GM23248 (cell line): ENCODE measurements around the gene SERPINB2. TPM values are rescaled to one million over a fixed set of nuclear protein-coding genes. Genes with fewer than 3 reads are reported as not detected.

Experiments used
- DNase-seq: peaks from one replicate; pipeline ENCODE4 v3.0.0-alpha.2; 2015
- H2AFZ ChIP-seq: fragments of 200-600 bp; sonication (generic); 2 replicates; pipeline ENCODE4 v1.6.1; 2016; ENCODE audit warnings: antibody characterized with exemption
- H3F3A ChIP-seq: fragments of 200-600 bp; sonication (generic); 2 replicates; pipeline ENCODE4 v1.6.1; 2016; ENCODE audit warnings: mild to moderate bottlenecking, antibody characterized with exemption, mixed run types; ENCODE audit not compliant: insufficient read depth
- H3K27ac ChIP-seq: fragments of 200-600 bp; sonication (generic); 2 replicates; pipeline ENCODE4 v1.5.1; 2016; ENCODE audit warnings: mild to moderate bottlenecking
- H3K27me3 ChIP-seq: fragments of 200-600 bp; sonication (generic); replicated peaks from 2 replicates; pipeline ENCODE4 v1.6.1; 2016; ENCODE audit warnings: mild to moderate bottlenecking; ENCODE audit not compliant: insufficient read depth
- H3K36me3 ChIP-seq: fragments of 200-600 bp; sonication (generic); 2 replicates; pipeline ENCODE4 v1.6.1; 2016; ENCODE audit warnings: low read depth, mild to moderate bottlenecking
- H3K4me1 ChIP-seq: fragments of 200-600 bp; sonication (generic); 2 replicates; pipeline ENCODE4 v1.6.1; 2016; ENCODE audit warnings: mild to moderate bottlenecking; ENCODE audit not compliant: insufficient read depth
- H3K4me2 ChIP-seq: fragments of 200-600 bp; sonication (generic); one replicate; pipeline ENCODE4 v1.6.1; 2016; ENCODE audit warnings: mild to moderate bottlenecking; ENCODE audit not compliant: unreplicated experiment
- H3K4me3 ChIP-seq: fragments of 200-600 bp; sonication (generic); 2 replicates; pipeline ENCODE4 v1.5.1; 2016; ENCODE audit warnings: mild to moderate bottlenecking
- H3K79me2 ChIP-seq: fragments of 200-600 bp; sonication (generic); 2 replicates; pipeline ENCODE4 v1.6.1; 2016; ENCODE audit warnings: mild to moderate bottlenecking; ENCODE audit not compliant: insufficient read depth
- H3K9ac ChIP-seq: fragments of 200-600 bp; sonication (generic); 2 replicates; pipeline ENCODE4 v1.6.1; 2016; ENCODE audit warnings: mild to moderate bottlenecking
- H3K9me2 ChIP-seq: fragments of 200-600 bp; sonication (generic); 2 replicates; pipeline ENCODE4 v1.6.1; 2016; ENCODE audit warnings: mixed run types, mild to moderate bottlenecking, moderate library complexity; ENCODE audit not compliant: insufficient read depth
- H3K9me3 ChIP-seq: fragments of 200-600 bp; sonication (generic); one replicate; pipeline ENCODE4 v1.6.1; 2017; ENCODE audit warnings: low read depth
- H4K20me1 ChIP-seq: fragments of 200-600 bp; sonication (generic); 2 replicates; pipeline ENCODE4 v1.6.0; 2016; ENCODE audit not compliant: insufficient read depth
- EZH2 ChIP-seq: fragments of 200-600 bp; sonication (generic); IDR thresholded peaks from 2 replicates; pipeline ENCODE4 v1.6.1; 2018; ENCODE audit warnings: antibody characterized with exemption, mild to moderate bottlenecking; ENCODE audit not compliant: insufficient read depth, poor library complexity, severe bottlenecking
- EZH2phosphoT487 ChIP-seq: fragments of 200-600 bp; sonication (generic); IDR thresholded peaks from 2 replicates; pipeline ENCODE4 v1.6.1; 2018; ENCODE audit warnings: antibody characterized with exemption, moderate library complexity, mild to moderate bottlenecking, low read depth; ENCODE audit not compliant: insufficient read depth
- WGBS, 2 experiments: methylation state at CpG; one replicate each; pipeline ENCODE4 v1.1.6; 2015 to 2017; ENCODE audit warnings: low lambda C conversion rate in 2 of 2, low coverage in 1 of 2; ENCODE audit errors: missing lambda C conversion rate in 2 of 2; 5-methylcytosine and 5-hydroxymethylcytosine counted together
- in situ Hi-C: fragments of 300-500 bp; cut with MboI; formaldehyde crosslinking; loops from 2 replicates; pipeline ENCODE4 v1.15.0; 2020
- polyA plus RNA-seq: library from polyadenylated mRNA; unstranded; fragments of >200 nt; fragmentation: Nextera tagmentation; extraction: Ambion mirVana; gene quantifications from 2 replicates; pipeline ENCODE4 v1.2.1, GENCODE V29; 2016
- total RNA-seq: library from RNA; depleted of rRNA; stranded (reverse); fragments of >200 nt; shearing (Covaris generic); gene quantifications from 2 replicates; pipeline ENCODE4 v1.2.3, GENCODE V29; 2014

SERPINB2 gene
- total and polyA plus RNA-seq, 2 experiments from 2014 or later, result 6.1 to 10.7 TPM

DNA sequence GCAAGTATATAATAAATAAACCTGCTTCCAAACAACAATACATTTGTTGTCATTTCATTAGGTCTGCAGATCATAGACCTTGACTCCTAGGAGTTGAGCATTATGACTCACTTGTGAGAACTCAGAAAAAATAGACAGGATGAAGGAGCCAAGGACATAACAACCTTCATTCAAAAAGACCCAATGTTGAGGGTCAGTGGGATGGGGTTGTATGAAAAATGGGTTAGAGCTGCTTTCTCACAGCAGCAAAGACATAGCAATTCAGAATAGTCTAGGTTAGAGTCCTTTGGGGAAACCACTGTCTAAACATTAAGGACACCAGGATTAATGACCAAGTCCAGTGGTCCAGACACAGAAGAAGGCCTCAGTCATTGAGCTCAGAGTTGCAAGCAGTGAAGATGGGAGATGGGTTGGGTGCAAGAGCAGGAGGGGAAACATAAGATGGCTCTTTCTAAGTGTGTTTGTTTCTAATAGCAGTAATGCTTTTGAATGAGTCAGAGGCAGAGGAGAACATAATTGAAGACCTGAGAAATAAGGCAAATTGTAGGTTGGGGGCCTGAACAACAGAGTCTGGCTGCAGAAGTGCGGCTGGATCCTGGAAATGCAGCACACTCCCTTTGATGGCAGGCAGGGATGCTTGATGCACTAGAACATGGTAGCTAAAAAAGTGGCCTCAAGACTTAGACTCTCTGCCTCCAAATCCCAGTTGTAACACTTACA lies 16.5 kb downstream of the SERPINB2 start:
- H3K27ac ChIP-seq, result no peak overlapping the region
- H3K4me1 ChIP-seq, result no peaks in the 10 kb centered on the region
- no peak overlapping the region for H3K4me3 ChIP-seq
- no peaks in the 10 kb centered on the region for H3K9me3 ChIP-seq
- DNase-seq, result no peak
- H3K79me2 ChIP-seq, result no peaks in the 10 kb centered on the region
- H3K9me2 ChIP-seq, result no peaks in the 10 kb centered on the region
- no peaks in the 10 kb centered on the region for H3K27me3 ChIP-seq
- in situ Hi-C loops, result no loop called here
- no peaks in the 10 kb centered on the region for H3F3A ChIP-seq
- no peak overlapping the region for H3K4me2 ChIP-seq
- no peaks in the 10 kb centered on the region for H4K20me1 ChIP-seq
- H3K9ac ChIP-seq, result no peak overlapping the region
- WGBS, 2 experiments, result 95 to 100% methylated on average over 1 of the region's 1 CpG
- H2AFZ ChIP-seq, result no peak overlapping the region
- H3K36me3 ChIP-seq, result no peaks in the 10 kb centered on the region
- TF ChIP-seq EZH2phosphoT487 (no peak), EZH2 (no peak)

DNA sequence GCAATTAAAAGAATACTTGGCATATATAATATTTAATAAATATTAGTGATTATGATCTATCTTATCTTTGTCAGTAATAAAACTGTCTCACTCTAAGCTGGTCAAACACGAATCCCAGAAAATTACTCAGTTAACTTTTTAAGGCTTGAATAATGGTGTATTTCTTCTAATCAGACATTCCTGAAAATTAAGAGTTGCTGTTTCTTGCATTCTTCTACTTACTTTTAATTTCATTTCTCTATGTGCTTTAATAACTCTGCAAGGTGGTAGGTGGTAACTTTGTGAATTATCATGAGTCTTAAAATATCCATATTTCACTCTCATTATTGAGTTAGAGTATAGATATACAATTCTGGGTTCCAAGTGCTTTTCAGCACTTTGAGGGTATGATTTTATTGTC lies 17.2 kb downstream of the SERPINB2 start:
- H3K9me2 ChIP-seq, result no peaks in the 10 kb centered on the region
- no peaks in the 10 kb centered on the region for H3K27me3 ChIP-seq
- no peaks in the 10 kb centered on the region for H3K4me1 ChIP-seq
- no peak overlapping the region for H2AFZ ChIP-seq
- DNase-seq, result no peak
- WGBS, 2 experiments, result 83 to 85% methylated on average over 1 of the region's 1 CpG
- H3F3A ChIP-seq, result no peaks in the 10 kb centered on the region
- no peaks in the 10 kb centered on the region for H3K79me2 ChIP-seq
- no peak overlapping the region for H3K4me2 ChIP-seq
- H4K20me1 ChIP-seq, result no peaks in the 10 kb centered on the region
- no peak overlapping the region for H3K9ac ChIP-seq
- H3K27ac ChIP-seq, result no peak overlapping the region
- TF ChIP-seq EZH2 (no peak), EZH2phosphoT487 (no peak)
- in situ Hi-C loops, result no loop called here
- H3K4me3 ChIP-seq, result no peak overlapping the region
- H3K36me3 ChIP-seq, result no peaks in the 10 kb centered on the region
- no peaks in the 10 kb centered on the region for H3K9me3 ChIP-seq

DNA sequence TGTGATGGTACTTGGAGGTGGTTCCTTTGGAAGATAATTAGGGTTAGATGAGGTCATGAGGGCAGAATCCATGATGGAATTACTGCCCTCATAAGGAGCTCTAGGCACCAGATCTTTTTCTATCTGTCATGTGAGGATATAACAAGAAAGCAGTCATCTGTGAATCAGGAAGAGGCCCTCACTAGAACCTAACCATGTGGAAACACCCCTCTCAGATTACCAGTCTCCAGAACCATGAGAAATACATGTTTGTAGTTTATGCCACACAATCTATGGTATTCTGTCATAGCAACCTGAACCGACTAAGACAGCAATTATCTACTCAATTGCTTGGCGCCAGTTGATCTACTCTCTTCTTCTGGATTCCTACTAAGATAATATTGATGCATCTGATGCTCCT lies 17.9 kb downstream of the SERPINB2 start:
- 96% methylated on average over 2 of the region's 2 CpGs for WGBS, 2 experiments
- H3K79me2 ChIP-seq, result no peaks in the 10 kb centered on the region
- H3K4me1 ChIP-seq, result no peaks in the 10 kb centered on the region
- no peaks in the 10 kb centered on the region for H3K9me3 ChIP-seq
- no peaks in the 10 kb centered on the region for H3K27me3 ChIP-seq
- DNase-seq, result no peak
- no peak overlapping the region for H3K4me3 ChIP-seq
- in situ Hi-C loops, result no loop called here
- no peak for TF ChIP-seq EZH2phosphoT487
- TF ChIP-seq EZH2, result no peak
- H3F3A ChIP-seq, result no peaks in the 10 kb centered on the region
- H2AFZ ChIP-seq, result no peak overlapping the region
- H3K36me3 ChIP-seq, result no peaks in the 10 kb centered on the region
- no peak overlapping the region for H3K9ac ChIP-seq
- H3K27ac ChIP-seq, result no peak overlapping the region
- H3K9me2 ChIP-seq, result no peaks in the 10 kb centered on the region
- H4K20me1 ChIP-seq, result no peaks in the 10 kb centered on the region
- no peak overlapping the region for H3K4me2 ChIP-seq

DNA sequence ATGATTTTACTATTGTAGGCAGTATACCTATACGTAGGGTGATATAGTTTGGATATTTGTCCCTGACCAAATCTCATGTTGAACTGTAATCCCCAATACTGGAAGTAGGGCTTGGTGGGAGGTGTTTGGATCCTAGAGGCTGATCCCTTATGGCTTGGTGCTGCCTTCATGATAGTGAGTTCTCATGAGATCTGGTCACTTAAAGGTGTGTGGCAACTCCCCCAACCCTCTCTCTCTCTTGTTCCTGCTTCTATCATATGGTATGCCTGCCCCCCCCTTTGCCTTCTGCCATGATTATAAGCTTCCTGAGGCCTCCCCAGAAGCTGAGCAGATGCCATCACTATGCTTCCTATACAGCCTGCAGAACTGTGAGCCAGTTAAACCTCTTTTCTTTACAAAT lies 18.6 kb downstream of the SERPINB2 start:
- H3F3A ChIP-seq, result no peaks in the 10 kb centered on the region
- no peak overlapping the region for H2AFZ ChIP-seq
- no peak for DNase-seq
- H3K9me3 ChIP-seq, result no peaks in the 10 kb centered on the region
- H3K27me3 ChIP-seq, result no peaks in the 10 kb centered on the region
- H3K27ac ChIP-seq, result no peak overlapping the region
- H4K20me1 ChIP-seq, result no peaks in the 10 kb centered on the region
- no peak overlapping the region for H3K4me2 ChIP-seq
- H3K9me2 ChIP-seq, result no peaks in the 10 kb centered on the region
- H3K36me3 ChIP-seq, result no peaks in the 10 kb centered on the region
- WGBS, 2 experiments, result 82 to 87% methylated on average over 1 of the region's 1 CpG
- H3K4me3 ChIP-seq, result no peak overlapping the region
- no peaks in the 10 kb centered on the region for H3K4me1 ChIP-seq
- H3K79me2 ChIP-seq, result no peaks in the 10 kb centered on the region
- in situ Hi-C loops, result no loop called here
- TF ChIP-seq EZH2phosphoT487, result no peak
- TF ChIP-seq EZH2, result no peak
- H3K9ac ChIP-seq, result no peak overlapping the region

DNA sequence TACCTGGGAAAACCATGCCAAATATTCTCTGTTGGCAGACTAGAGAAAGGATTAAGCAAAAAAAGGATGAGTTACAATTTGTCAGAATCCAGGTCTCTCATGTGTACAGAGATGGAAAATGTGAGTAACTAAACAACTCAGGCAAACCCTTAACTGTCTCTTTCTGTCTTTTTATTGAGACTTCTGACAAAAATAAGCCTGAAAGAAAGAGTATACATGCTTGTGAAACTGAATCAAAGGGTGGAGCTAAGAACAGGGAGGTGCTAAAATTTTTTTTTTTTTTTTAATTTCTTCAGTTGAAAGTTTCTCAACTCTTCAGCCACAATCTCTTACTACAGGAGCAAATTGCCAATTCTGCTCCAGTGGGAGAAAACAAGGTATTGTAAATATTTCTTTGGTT lies 20.2 kb downstream of the SERPINB2 start, which contains the start of gene SERPINB10:
Gene SERPINB10 (plus strand): TSS at position 295 of the 400 bp plus-strand sequence. CDS start 7,553 bp downstream, outside the sequence.
- peak; percentile 37 for DNase-seq
- no peak for TF ChIP-seq EZH2phosphoT487
- TF ChIP-seq EZH2, result no peak
- no peak within 1 kb of the TSS for H3K9ac ChIP-seq
- no peak within 1 kb of the TSS for H2AFZ ChIP-seq
- no peaks in the 10 kb centered on the region for H3K9me3 ChIP-seq
- H3K27me3 ChIP-seq, result no peaks in the 10 kb centered on the region
- H3K4me1 ChIP-seq, result no peaks in the 10 kb centered on the region
- H3K27ac ChIP-seq, result no peak within 1 kb of the TSS
- no peak within 1 kb of the TSS for H3K4me3 ChIP-seq
- in situ Hi-C loops, result no loop called here
- H3K79me2 ChIP-seq, result no peaks in the 10 kb centered on the region
- no peaks in the 10 kb centered on the region for H3K9me2 ChIP-seq
- H3K4me2 ChIP-seq, result no peak within 1 kb of the TSS
- H3K36me3 ChIP-seq, result no peaks in the 10 kb centered on the region
- H4K20me1 ChIP-seq, result no peaks in the 10 kb centered on the region
- no peaks in the 10 kb centered on the region for H3F3A ChIP-seq
